AG04450 (cell line): ENCODE results near the gene RPL22. TPM values are rescaled to one million over a fixed set of nuclear protein-coding genes. Genes with fewer than 3 reads are reported as not detected.

Source experiments
- CTCF ChIA-PET: fragments of 300-600, 350-600 bp; formaldehyde crosslinking; extraction: SDS; loops from one replicate; lab custom pipeline; 2022; ENCODE audit warnings: antibody characterized with exemption, inconsistent platforms; lab: Charles Lee
- POLR2A ChIA-PET: fragments of 350-600 bp; formaldehyde crosslinking; extraction: SDS; loops from one replicate; lab custom pipeline; 2021; ENCODE audit warnings: antibody characterized with exemption, inconsistent platforms; lab: Yijun Ruan, JAX
- DNase-seq: peaks from one replicate; pipeline ENCODE4 v3.0.0-alpha.2; 2011; ENCODE audit warnings: low read depth, low spot score
- H3K27ac ChIP-seq: one replicate; pipeline ENCODE4 v1.5.1; 2012; ENCODE audit warnings: low read depth, low read length, control low read depth
- H3K27me3 ChIP-seq: one replicate; pipeline ENCODE4 v1.6.0; 2012; ENCODE audit warnings: low read length; ENCODE audit not compliant: control insufficient read depth, insufficient read depth
- H3K4me3 ChIP-seq: 2 replicates; pipeline ENCODE4 v1.5.1; 2011; ENCODE audit warnings: mild to moderate bottlenecking, low read depth, low read length, control low read depth
- H3K9me3 ChIP-seq: 2 replicates; pipeline ENCODE4 v1.5.1; 2012; ENCODE audit warnings: low read length; ENCODE audit not compliant: control insufficient read depth, insufficient read depth
- polyA plus RNA-seq: library from polyadenylated mRNA; depleted of rRNA; stranded (reverse); fragments of >200 nt; gene quantifications from 2 replicates; pipeline ENCODE4 v1.2.3, GENCODE V29; 2011
- TF ChIP-seq, protein P1 (sequence below): IDR thresholded peaks from 2 replicates; pipeline ENCODE4 v1.5.1; 2011; ENCODE audit warnings: low read depth, low read length, control low read depth, inconsistent platforms

Gene RPL22
- polyA plus RNA-seq, 1 experiment, result 393 TPM

DNA sequence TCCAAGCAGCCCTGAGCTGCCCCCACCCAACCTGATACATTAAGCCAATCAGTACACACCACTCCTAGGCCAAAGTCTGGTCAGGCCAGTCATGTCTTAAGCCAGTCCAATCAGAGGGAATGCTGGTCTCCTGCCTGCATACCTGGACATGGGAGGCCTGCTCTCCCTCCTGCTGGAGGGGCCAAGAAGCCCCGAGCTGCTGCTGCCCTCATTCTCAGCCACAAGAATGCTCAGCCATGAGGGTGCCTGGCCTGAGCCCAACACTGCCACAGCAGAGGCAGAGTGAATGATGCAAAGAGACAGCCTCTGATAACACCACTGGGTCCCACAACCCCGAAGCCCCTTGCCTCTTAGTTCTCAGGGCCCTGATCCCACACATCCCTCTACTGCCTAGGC, 42.3 kb downstream of the RPL22 start:
- TF ChIP-seq, protein P1, sequence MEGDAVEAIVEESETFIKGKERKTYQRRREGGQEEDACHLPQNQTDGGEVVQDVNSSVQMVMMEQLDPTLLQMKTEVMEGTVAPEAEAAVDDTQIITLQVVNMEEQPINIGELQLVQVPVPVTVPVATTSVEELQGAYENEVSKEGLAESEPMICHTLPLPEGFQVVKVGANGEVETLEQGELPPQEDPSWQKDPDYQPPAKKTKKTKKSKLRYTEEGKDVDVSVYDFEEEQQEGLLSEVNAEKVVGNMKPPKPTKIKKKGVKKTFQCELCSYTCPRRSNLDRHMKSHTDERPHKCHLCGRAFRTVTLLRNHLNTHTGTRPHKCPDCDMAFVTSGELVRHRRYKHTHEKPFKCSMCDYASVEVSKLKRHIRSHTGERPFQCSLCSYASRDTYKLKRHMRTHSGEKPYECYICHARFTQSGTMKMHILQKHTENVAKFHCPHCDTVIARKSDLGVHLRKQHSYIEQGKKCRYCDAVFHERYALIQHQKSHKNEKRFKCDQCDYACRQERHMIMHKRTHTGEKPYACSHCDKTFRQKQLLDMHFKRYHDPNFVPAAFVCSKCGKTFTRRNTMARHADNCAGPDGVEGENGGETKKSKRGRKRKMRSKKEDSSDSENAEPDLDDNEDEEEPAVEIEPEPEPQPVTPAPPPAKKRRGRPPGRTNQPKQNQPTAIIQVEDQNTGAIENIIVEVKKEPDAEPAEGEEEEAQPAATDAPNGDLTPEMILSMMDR, result no peak
- Histone ChIP-seq H3K27ac (no peak overlapping the region), H3K27me3 (peaks cover 7% of the 10 kb centered on the region), H3K9me3 (no peaks in the 10 kb centered on the region; the same call in 1 of the 2 replicates), H3K4me3 (no peak overlapping the region)
- CTCF ChIA-PET, result no interaction called here
- POLR2A ChIA-PET, result no interaction called here
- DNase-seq, result no peak

DNA sequence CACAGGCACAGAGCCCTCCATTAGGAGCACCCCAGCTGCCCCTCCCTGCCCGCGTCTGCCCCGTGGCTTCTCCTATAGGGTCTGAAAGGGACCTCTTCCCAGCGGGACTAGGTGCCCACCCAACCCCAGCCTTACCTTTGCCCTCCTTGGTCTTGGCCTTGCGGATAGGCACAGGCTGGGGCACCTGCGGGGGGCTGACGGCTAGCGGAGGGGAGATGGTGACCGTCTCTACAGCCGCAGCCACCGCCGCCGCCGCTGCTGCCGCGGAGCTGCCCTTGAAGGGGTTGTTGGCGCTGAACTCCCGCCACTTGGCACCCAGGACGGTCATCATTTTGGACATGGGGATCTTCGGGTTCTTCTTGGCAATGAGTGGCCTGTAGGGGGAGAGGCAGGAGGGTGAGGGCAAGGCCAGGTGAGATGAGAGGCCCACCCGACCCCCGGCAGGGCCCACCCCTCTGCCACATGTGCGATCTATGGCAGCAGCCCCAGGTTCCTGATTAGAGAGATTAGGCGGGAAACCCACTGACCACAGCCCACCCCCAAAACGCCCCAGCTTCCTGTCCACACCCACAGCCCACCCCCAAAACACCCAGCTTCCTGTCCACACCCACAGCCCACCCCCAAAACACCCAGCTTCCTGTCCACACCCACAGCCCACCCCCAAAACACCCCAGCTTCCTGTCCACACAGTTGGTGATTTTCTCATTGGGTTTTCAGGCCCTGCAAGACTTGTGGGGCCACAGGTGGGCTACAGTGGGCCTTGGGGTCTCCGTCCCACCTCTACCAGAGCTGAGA, 44.7 kb downstream of the RPL22 start:
- H3K4me3 ChIP-seq, result no peak overlapping the region
- no peak overlapping the region for H3K27ac ChIP-seq
- DNase-seq, result no peak
- H3K27me3 ChIP-seq, result peaks cover 6% of the 10 kb centered on the region
- CTCF ChIA-PET, result no interaction called here
- no peaks in the 10 kb centered on the region; the same call in 1 of the 2 replicates for H3K9me3 ChIP-seq
- POLR2A ChIA-PET, result no interaction called here
- TF ChIP-seq, protein P1, result no peak

DNA sequence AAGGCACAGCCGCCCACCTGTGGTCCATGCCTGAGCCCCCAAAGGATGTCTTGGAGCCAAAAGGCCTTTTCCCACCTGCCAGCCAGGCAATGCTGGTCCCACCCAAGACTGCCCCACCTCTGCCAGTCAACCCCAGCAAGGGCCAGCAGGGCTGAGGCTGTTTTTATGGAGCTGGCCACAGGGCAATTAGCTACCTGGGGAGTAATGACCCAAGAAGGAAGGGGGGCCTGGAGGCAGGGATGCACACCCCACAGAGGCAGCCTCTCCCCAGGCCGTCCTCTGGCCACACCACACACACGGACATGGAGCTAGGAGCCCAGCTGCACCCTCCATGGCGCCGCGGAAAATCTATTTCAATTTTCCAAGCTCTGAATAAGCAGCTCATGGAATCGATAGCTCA, 46.5 kb downstream of the RPL22 start:
- POLR2A ChIA-PET, result no interaction called here
- Histone ChIP-seq H3K27ac (no peak overlapping the region), H3K9me3 (peaks cover 5% of the 10 kb centered on the region; the same call in 1 of the 2 replicates), H3K27me3 (peaks cover 15% of the 10 kb centered on the region), H3K4me3 (no peak overlapping the region)
- CTCF ChIA-PET, result no interaction called here
- TF ChIP-seq, protein P1, result no peak
- DNase-seq, result no peak

DNA sequence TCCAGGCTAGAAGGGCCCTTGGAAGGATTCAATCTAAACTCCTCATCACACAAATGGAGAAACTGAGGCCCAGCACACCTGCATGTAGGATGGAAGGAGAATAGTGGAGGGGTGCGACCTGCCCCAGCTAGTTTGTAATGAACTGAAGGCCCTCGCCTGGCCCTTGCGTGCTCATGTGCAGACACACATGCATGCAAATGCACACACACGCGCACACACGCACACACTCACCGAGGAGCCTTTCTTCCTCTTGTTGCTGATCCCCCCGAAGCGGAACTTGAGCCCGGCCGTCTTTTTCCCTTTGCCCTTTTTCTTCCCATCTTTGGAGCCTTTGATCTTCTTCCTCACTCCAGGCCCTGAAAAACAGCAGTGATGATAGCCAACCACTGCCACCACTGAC, 47.2 kb downstream of the RPL22 start:
- H3K27me3 ChIP-seq, result peaks cover 16% of the 10 kb centered on the region
- no peak for DNase-seq
- ChIA-PET POLR2A (no interaction called here), CTCF (no interaction called here)
- no peak overlapping the region for H3K27ac ChIP-seq
- H3K4me3 ChIP-seq, result no peak overlapping the region
- TF ChIP-seq, protein P1, result no peak
- peaks cover 5% of the 10 kb centered on the region; the same call in 1 of the 2 replicates for H3K9me3 ChIP-seq

DNA sequence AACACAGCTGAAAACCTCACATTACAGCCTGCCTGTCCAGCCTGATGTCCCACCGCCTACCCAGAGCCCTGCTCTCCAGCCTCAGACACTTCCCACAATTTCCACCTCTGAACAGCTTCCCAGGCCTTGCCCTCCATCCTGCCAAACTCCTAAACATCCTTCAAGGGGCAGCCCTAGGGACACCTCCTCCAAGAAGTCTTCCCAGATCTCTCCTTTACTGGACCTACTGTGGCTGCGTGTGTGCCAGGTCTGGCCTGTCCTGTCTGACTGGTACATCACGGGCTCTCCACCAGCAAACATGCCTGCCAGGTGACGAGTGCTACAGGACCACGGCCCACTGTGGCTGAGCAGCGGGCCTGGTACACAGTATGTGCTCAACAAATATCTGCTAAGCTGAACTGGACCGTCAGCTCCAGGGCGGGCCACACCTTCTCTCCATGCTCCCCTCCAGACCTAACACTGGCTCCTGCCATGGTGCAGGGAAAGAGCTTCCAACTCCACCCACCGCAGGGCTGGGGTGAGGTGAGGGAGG, 48.0 kb downstream of the RPL22 start:
- Histone ChIP-seq H3K9me3 (peaks cover 5% of the 10 kb centered on the region; the same call in 1 of the 2 replicates), H3K4me3 (no peak overlapping the region), H3K27ac (no peak overlapping the region), H3K27me3 (peaks cover 16% of the 10 kb centered on the region)
- TF ChIP-seq, protein P1, result no peak
- no peak for DNase-seq
- ChIA-PET POLR2A (no interaction called here), CTCF (interaction anchor here (0.5 kb wide), 1 partner anchor 37 kb away, joined by 4 read pairs; no protein-coding TSS in a partner anchor)
